ENCODE data around the gene HSPA6. TPM values are rescaled to one million over a fixed set of nuclear protein-coding genes. Genes with fewer than 3 reads are reported as not detected.
"Not testable (repeated sequence)": the region's sequence is repeated elsewhere in the genome, so short reads cannot be mapped to it uniquely, and the experiment has no call there.

The HSPA6 gene
- total RNA-seq, 3 donors from 2014 or later: 1.3 to 17.1 (median 5.3) TPM

- peak overlapping the region in 1 of 2 donors; percentile 82 for H3K27ac ChIP-seq
- no peaks in the 10 kb centered on the region for H3K27me3 ChIP-seq
- no peaks in the 10 kb centered on the region for H3K9me3 ChIP-seq
- H3K4me1 ChIP-seq: no peaks in the 10 kb centered on the region
- no peak for DNase-seq (ENCODE audit: low spot score in 2 of 2)
- intact Hi-C loops (cut with DNase I; ENCODE audit: low total_unique reads): no loop called here
- H3K4me3 ChIP-seq: peak overlapping the region in 2 of 3 donors; percentile 32 to 46
- TF ChIP-seq POLR2AphosphoS5 (IDR thresholded peaks at IDR 0.05): no peak
- TF ChIP-seq POLR2A (IDR thresholded peaks at IDR 0.05): no peak
- no peak for TF ChIP-seq CTCF (IDR thresholded peaks at IDR 0.05)
- H3K36me3 ChIP-seq: no peaks in the 10 kb centered on the region
Observed at GRCh38 chr1:161505686-161506085, 18.7 kb upstream of the HSPA6 start.

- peak overlapping the region; percentile 15 to 46 (median 32) for H3K4me3 ChIP-seq
- TF ChIP-seq CTCF (IDR thresholded peaks at IDR 0.05) (no peak), POLR2A (IDR thresholded peaks at IDR 0.05) (no peak), POLR2AphosphoS5 (IDR thresholded peaks at IDR 0.05) (peak in 1 of 3 donors; percentile 9)
- H3K4me1 ChIP-seq: no peaks in the 10 kb centered on the region
- peak overlapping the region in 1 of 2 donors; percentile 82 for H3K27ac ChIP-seq
- DNase-seq (ENCODE audit: low spot score in 2 of 2): no peak
- H3K27me3 ChIP-seq: no peaks in the 10 kb centered on the region
- H3K9me3 ChIP-seq: no peaks in the 10 kb centered on the region
- H3K36me3 ChIP-seq: no peaks in the 10 kb centered on the region
- intact Hi-C loops (cut with DNase I; ENCODE audit: low total_unique reads): no loop called here
Observed at GRCh38 chr1:161506336-161507223, 17.8 kb upstream of the HSPA6 start.

- DNase-seq (ENCODE audit: low spot score in 2 of 2): no peak
- Histone ChIP-seq H3K9me3 (no peaks in the 10 kb centered on the region), H3K4me1 (no peaks in the 10 kb centered on the region), H3K27ac (no peak overlapping the region), H3K36me3 (no peaks in the 10 kb centered on the region), H3K4me3 (no peak overlapping the region), H3K27me3 (no peaks in the 10 kb centered on the region)
- TF ChIP-seq CTCF (IDR thresholded peaks at IDR 0.05): no peak
- no peak for TF ChIP-seq POLR2A (IDR thresholded peaks at IDR 0.05)
- TF ChIP-seq POLR2AphosphoS5 (IDR thresholded peaks at IDR 0.05): no peak
- intact Hi-C loops (cut with DNase I; ENCODE audit: low total_unique reads): no loop called here
Observed at GRCh38 chr1:161510477-161510876, 13.9 kb upstream of the HSPA6 start.

GRCh38 chr1:161511018-161511755 lies 13.2 kb upstream of the HSPA6 start:
- H3K9me3 ChIP-seq: no peaks in the 10 kb centered on the region
- no peaks in the 10 kb centered on the region for H3K27me3 ChIP-seq
- no peaks in the 10 kb centered on the region for H3K4me1 ChIP-seq
- H3K27ac ChIP-seq: no peak overlapping the region
- no peaks in the 10 kb centered on the region for H3K36me3 ChIP-seq
- intact Hi-C loops (cut with DNase I; ENCODE audit: low total_unique reads): no loop called here
- no peak overlapping the region for H3K4me3 ChIP-seq
- TF ChIP-seq POLR2A (IDR thresholded peaks at IDR 0.05): no peak
- no peak for TF ChIP-seq CTCF (IDR thresholded peaks at IDR 0.05)
- no peak for TF ChIP-seq POLR2AphosphoS5 (IDR thresholded peaks at IDR 0.05)
- DNase-seq (ENCODE audit: low spot score in 2 of 2): no peak

- DNase-seq (ENCODE audit: low spot score in 2 of 2): no peak
- Histone ChIP-seq H3K36me3 (no peaks in the 10 kb centered on the region), H3K9me3 (no peaks in the 10 kb centered on the region), H3K27me3 (no peaks in the 10 kb centered on the region), H3K4me3 (no peak overlapping the region), H3K27ac (no peak overlapping the region), H3K4me1 (no peaks in the 10 kb centered on the region)
- TF ChIP-seq POLR2A (IDR thresholded peaks at IDR 0.05) (no peak), POLR2AphosphoS5 (IDR thresholded peaks at IDR 0.05) (no peak), CTCF (IDR thresholded peaks at IDR 0.05) (no peak)
- intact Hi-C loops (cut with DNase I; ENCODE audit: low total_unique reads): no loop called here
Observed at GRCh38 chr1:161511756-161512060, 12.6 kb upstream of the HSPA6 start.

- DNase-seq (ENCODE audit: low spot score in 2 of 2); H3K4me1 ChIP-seq; H3K36me3 ChIP-seq; H3K27me3 ChIP-seq; H3K4me3 ChIP-seq; intact Hi-C loops (cut with DNase I; ENCODE audit: low total_unique reads); H3K9me3 ChIP-seq: not testable (repeated sequence)
- H3K27ac ChIP-seq: peak overlapping the region in 1 of 2 donors; percentile 25
Observed at GRCh38 chr1:161512636-161513447, 11.5 kb upstream of the HSPA6 start.

- H3K9me3 ChIP-seq; DNase-seq (ENCODE audit: low spot score in 2 of 2); H3K4me3 ChIP-seq; H3K27me3 ChIP-seq; H3K4me1 ChIP-seq; intact Hi-C loops (cut with DNase I; ENCODE audit: low total_unique reads); H3K36me3 ChIP-seq: not testable (repeated sequence)
- H3K27ac ChIP-seq: peak overlapping the region in 1 of 2 donors; percentile 63
Observed at GRCh38 chr1:161513448-161513780, 10.9 kb upstream of the HSPA6 start.
